ENCODE results near the gene RAP1GAP2. TPM values are rescaled to one million over a fixed set of nuclear protein-coding genes. Genes with fewer than 3 reads are reported as not detected.

The RAP1GAP2 gene
- 0.18 and 0.75 TPM in 2 replicates for total RNA-seq

DNA sequence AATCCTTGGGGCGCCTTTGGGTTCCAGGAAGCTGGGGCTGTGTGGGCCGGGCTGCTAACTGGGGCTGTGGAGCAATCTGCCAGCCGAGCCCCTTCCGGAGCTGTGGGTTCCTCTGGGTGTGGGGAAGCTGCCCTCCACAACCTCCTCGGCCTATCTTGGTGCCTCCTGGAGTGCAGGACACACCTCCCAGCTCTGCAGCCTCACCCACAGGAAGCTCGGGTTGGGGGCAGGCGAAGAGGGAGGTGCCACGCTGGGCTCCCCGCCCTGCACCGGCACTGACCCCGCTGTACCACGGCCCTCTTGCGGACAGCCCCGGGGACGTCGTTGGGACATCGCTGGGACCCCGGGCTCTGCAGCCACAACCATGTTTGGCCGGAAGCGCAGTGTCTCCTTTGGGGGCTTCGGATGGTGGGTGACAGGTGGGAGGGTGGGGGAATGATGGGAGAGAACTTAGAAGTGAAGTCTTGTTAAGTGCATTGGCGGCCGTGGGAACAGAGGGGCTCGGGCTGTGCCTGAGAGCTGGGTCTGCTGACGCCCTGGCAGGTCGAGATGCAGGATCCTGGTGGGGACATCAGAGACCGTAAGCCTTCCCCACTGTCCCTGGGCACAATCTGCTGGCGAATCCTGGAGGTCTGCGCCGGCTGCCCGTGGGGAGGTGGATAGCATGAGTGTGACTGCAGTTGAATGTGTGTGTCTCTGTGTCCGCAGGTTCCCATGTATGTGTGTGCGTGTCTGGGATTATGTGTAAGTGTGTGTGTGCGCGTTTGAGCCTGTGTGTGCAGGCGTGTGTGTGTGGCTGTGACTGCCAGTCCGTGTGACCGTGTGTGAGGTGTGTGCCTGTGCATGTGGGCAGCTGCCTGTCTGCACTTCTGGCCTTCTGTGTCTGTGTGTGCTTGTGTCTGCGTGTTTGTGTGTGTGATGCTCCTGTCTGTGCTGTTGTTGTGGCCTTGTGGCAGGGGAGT is at the start of gene RAP1GAP2:
TSS of gene RAP1GAP2 (plus strand) at position 275 of the 962 bp plus-strand sequence. CDS start at position 365, 90 bp downstream.

DNA sequence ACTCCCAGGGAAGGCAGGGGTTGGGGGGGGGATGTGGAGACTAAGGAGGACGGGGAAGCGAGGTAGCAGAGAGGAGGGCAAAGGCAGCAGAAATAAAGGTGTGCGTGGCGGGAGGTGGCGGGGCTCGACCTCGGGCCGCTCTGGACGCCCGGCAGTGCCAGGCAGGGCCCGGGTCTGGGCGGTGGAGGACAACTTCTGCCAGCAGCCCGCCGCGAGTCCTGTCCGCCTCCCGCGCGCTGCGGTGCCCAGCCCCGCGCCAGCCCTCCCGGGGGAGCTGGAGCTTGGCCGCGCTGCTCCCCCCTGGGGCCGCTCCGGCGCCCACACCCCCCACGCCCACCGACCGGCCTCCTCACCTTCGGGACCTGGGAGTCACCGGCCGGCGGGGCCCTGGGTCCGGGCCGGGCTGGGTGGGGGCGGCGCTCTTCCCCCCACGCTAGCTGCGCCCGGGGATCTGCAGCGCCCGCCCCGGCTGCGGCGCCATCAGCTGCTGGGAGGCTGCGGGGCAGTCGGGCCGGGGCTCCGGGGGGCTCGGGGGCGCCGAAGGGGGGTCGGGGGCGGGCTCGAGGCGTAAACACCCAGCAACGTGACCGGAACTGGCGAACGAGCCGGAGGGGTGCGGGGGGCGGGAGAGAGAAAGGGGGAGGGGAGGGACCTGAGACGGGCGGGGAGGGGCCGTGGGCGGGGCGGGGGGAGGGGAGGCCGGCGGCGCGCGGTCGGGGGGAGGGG is 47.0 kb upstream of the RAP1GAP2 start, which contains the start of gene CCDC92B:
TSS of gene CCDC92B (minus strand) at position 595 of the 726 bp plus-strand sequence. CDS start 14,507 bp downstream, outside the sequence.

DNA sequence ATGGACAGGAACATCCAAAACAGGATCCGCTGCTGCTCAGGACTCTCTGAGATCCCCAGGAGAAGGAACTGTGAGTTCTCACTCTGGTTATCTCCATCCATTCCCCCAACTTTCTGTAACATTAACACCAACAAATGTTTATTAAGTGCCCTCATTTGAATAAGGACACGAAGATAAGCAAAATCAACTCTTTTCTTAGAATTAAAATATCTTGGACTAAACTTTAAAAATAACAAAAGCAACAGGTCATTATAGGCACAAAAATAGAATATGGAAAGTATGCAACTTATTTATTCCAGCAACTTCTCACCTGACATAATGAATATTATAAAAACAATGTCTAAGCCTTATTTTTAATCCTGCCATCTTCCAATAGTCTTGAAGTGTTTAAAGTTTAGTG is 267.3 kb downstream of the RAP1GAP2 start, which contains the start of gene OR1D5:
TSS of gene OR1D5 (minus strand) at position 101 of the 400 bp plus-strand sequence. CDS start at position 101, 0 bp downstream.

Other genes with a start within 250 kb of the RAP1GAP2 start
- 90.3 and 108 TPM in 2 replicates for gene PAFAH1B1, start 202.8 kb upstream of the RAP1GAP2 start, total RNA-seq
- 49.4 and 58.0 TPM in 2 replicates for gene CLUH, start 84.7 kb upstream of the RAP1GAP2 start, total RNA-seq
- gene CCDC92B, start 46.8 kb upstream of the RAP1GAP2 start, total RNA-seq: not detected in 2 replicates